Lower lobe of right lung (tissue), 2 donors: ENCODE measurements around the gene MRGPRG. TPM values are rescaled to one million over a fixed set of nuclear protein-coding genes. Genes with fewer than 3 reads are reported as not detected.

Experiments used
- ATAC-seq, 2 donors: fragments of 200-7000 bp; cut with Tn5 transposase; one replicate each; pipeline ENCODE4 v1.9.1; 2020 to 2022; ENCODE audit warnings: mild to moderate bottlenecking in 2 of 2, moderate library complexity in 2 of 2
- DNase-seq: peaks from one replicate; pipeline ENCODE4 v3.0.0-alpha.2; 2020
- H3K27ac ChIP-seq: fragments of 200-600 bp; one replicate; pipeline ENCODE4 v1.8.0; 2022
- H3K27me3 ChIP-seq: fragments of 200-600 bp; one replicate; pipeline ENCODE4 v1.8.0; 2022; ENCODE audit warnings: low read depth
- H3K36me3 ChIP-seq: fragments of 200-600 bp; one replicate; pipeline ENCODE4 v1.8.0; 2022; ENCODE audit warnings: mild to moderate bottlenecking
- H3K4me1 ChIP-seq: fragments of 200-600 bp; one replicate; pipeline ENCODE4 v1.8.0; 2022
- H3K4me3 ChIP-seq: fragments of 200-600 bp; one replicate; pipeline ENCODE4 v1.8.0; 2022; ENCODE audit warnings: mild to moderate bottlenecking
- H3K9me3 ChIP-seq: fragments of 200-600 bp; one replicate; pipeline ENCODE4 v1.8.0; 2022
- intact Hi-C: fragments of 100-400 bp; cut with DNase I; formaldehyde crosslinking; loops from one replicate; pipeline ENCODE4 v1.11.0; 2022
- total RNA-seq: library from RNA; stranded (reverse); fragmentation: NEBNext Ultra II Directional; extraction: Animal tissue kit (Norgen Biotek cat#: 25700); gene quantifications from one replicate; pipeline ENCODE4 v1.2.1, GENCODE V29; 2021
- TF ChIP-seq, protein P1 (sequence below): fragments of 200-600 bp; IDR thresholded peaks from one replicate; pipeline ENCODE4 v1.8.0; 2022; ENCODE audit warnings: antibody characterized with exemption, mild to moderate bottlenecking
- donor health status: DM: no; HTN: yes; CAD: no; lungs with severe emphysema.

Gene MRGPRG
- total RNA-seq, 1 donor from 2014 or later: not detected

DNA sequence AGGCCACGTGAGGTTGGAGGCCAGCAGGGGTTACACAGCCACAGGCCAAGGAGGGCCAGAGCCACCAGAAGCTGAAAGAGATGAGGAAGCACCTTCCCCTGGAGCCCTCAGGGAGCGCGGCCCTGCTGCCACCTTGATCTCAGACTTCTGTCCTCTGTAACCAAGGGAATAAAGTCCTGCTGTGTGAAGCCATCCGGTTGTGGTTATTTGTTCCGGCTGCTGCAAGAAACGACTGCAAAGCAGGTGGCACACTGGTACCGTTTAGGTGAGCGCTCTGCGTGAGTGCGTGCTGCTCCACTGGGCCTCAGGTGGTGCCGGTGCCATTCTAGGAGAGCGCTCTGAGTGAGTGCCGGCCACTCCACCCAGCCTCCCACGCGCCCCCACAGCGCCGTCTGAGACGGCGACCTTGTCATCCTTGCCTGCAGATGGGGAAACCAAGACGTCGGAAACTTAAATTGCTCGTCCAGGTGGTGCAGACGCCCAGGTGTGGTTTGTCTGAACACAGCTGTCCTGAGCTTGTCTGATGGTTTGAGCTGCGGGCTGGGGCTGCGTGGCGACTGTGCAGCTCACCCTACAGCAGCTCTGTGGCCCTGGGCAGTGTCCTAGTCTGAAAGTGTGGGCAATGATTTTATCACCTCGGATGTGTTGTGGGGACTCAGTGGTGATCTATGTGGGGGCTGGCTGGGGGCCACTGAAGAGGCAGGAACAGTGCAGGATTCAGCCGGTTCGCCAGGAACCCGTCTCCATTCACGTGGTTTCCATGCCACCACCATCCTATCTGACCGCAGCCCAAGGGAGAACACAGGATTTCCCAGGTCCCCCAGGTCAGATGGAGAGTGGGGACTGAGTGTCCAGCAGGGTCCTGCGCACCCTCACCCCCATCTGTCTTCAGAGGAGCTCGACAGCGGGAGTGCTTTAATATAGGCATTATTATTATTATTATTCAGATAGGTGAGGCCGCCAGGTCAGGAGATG lies 4.6 kb upstream of the MRGPRG start:
- Histone ChIP-seq H3K36me3 (no peaks in the 10 kb centered on the region), H3K4me3 (no peak overlapping the region), H3K27me3 (peaks cover 45% of the 10 kb centered on the region), H3K4me1 (peaks cover 6% of the 10 kb centered on the region), H3K9me3 (no peaks in the 10 kb centered on the region), H3K27ac (no peak overlapping the region)
- TF ChIP-seq, protein P1, sequence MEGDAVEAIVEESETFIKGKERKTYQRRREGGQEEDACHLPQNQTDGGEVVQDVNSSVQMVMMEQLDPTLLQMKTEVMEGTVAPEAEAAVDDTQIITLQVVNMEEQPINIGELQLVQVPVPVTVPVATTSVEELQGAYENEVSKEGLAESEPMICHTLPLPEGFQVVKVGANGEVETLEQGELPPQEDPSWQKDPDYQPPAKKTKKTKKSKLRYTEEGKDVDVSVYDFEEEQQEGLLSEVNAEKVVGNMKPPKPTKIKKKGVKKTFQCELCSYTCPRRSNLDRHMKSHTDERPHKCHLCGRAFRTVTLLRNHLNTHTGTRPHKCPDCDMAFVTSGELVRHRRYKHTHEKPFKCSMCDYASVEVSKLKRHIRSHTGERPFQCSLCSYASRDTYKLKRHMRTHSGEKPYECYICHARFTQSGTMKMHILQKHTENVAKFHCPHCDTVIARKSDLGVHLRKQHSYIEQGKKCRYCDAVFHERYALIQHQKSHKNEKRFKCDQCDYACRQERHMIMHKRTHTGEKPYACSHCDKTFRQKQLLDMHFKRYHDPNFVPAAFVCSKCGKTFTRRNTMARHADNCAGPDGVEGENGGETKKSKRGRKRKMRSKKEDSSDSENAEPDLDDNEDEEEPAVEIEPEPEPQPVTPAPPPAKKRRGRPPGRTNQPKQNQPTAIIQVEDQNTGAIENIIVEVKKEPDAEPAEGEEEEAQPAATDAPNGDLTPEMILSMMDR: no peak
- DNase-seq (no peak), ATAC-seq (no peak)
- intact Hi-C loops: no loop called here

DNA sequence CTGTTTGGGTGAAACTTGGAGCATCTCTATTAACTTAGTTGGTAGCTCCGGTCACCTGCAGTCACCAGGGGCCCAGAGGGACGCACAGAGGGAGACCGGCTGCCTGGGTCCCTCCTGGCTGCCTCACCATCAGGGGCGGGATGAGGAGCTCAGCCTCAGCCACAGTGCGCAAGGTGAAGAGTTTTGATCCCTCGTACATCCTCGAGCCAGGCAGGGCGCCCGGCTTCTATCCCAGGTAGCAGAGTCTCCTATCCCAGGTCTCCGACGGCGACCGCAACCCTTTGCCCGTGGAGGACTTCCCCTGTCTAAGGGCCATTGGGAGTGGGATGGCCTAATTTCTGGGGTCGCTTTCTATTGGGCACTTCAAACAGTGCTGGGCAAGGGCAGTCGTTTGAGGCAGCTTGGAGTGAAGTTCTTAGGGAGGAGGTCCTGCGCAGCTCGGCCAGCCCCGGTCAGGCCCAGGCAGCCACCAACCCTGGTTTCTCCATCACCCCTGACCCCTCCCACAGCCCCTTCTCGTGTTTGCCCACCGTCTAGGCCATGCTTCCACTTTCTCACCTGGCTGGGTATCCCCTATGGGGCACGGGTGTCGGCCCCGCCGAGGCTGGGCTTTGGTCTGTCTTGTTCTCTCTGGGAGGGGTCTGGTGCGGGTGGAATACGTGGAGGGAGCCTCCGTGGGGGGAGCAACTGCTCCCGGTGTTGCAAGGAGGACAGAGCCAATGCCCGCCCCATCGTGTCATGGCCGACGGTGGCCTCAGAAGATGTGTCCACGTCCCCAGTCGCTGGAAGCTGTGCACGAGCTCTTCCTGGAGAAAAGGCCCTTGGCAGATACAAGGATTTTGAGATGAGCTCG lies 3.6 kb upstream of the MRGPRG start:
- Histone ChIP-seq H3K27me3 (peaks cover 50% of the 10 kb centered on the region), H3K4me3 (no peak overlapping the region), H3K36me3 (no peaks in the 10 kb centered on the region), H3K9me3 (no peaks in the 10 kb centered on the region), H3K4me1 (peaks cover 7% of the 10 kb centered on the region), H3K27ac (no peak overlapping the region)
- ATAC-seq (no peak), DNase-seq (no peak)
- TF ChIP-seq, protein P1: no peak
- intact Hi-C loops: no loop called here

DNA sequence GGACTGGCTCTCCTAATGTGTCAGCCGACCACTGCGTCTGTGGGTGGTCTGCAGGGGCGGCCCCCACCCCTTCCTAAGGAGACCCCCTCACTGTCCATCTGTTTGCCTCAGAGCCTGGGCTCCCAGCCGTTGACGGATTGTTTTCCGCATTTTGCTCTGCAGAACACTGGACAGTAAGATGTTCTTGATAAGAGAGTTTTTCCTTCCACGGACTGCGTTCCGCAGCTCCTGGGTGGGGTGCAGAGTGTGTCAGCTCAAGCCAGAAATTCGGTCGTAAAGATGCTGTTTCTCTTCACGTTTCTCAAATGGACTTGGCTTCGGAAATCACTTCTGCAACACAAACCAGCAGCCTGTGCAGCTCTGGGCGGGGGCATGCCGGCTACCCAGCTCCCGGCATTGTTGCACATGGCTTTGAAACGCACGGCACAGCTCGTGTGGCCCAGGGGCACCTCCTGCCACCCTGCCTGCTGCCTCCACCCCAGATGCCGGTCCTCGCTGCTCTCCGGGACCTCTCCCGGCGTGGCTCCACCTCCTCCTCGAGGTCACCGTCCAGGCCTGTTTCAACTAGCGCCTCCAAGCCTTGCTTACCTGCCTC lies 2.9 kb upstream of the MRGPRG start:
- Histone ChIP-seq H3K9me3 (no peaks in the 10 kb centered on the region), H3K36me3 (no peaks in the 10 kb centered on the region), H3K27ac (no peak overlapping the region), H3K4me1 (peaks cover 10% of the 10 kb centered on the region), H3K27me3 (peaks cover 50% of the 10 kb centered on the region), H3K4me3 (no peak overlapping the region)
- DNase-seq (no peak), ATAC-seq (no peak)
- intact Hi-C loops: no loop called here
- TF ChIP-seq, protein P1: no peak

DNA sequence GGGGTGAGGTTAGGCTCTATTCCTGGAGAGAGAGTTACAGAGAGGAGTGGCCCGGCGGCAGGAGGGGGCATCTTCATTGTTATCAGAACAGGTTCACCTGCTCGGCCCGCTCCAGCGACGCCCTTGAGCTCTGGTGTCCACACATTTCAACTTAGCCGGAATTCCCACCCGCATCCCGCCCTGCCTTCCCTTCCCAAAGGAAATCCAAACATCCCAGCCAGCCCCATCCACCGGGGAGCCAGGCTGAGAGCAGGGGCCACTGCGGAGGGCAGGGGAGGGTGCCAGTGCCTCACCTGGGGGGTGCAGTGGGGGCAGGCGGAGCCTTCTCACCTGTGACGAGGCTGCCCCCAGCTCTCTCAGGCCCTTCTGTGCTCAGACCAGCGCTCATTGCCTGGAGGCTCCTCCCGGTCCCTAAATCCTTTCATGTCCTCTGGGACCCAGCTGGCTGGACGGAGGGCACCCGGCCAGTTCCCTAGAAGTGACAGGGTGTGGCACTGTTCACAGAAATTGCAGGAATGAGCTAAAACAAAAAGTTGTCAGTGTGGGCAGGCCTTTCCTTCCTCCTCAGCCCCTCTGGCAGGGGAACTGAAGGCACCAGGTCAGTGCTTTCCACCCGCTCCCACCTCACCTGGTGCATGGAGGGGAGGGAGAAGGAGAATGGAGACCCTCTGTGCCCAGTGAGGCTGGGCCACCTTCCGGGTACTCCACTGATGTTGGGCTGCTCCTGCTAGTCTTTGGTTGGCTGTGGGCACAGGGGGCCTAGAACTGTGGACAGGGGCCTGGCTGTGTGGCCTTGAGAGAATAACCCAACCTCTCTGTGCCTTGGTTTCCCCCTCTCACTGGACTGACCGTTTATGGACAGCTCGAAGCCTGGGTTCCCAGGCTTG lies 2.2 kb upstream of the MRGPRG start:
- intact Hi-C loops: no loop called here
- DNase-seq (peak; percentile 43), ATAC-seq (no peak)
- H3K4me1 ChIP-seq: peaks cover 10% of the 10 kb centered on the region
- no peak overlapping the region for H3K27ac ChIP-seq
- H3K36me3 ChIP-seq: no peaks in the 10 kb centered on the region
- H3K27me3 ChIP-seq: peaks cover 50% of the 10 kb centered on the region
- TF ChIP-seq, protein P1: no peak
- H3K4me3 ChIP-seq: no peak overlapping the region
- no peaks in the 10 kb centered on the region for H3K9me3 ChIP-seq
